ENCODE measurements around the gene TMEM184A. TPM values are rescaled to one million over a fixed set of nuclear protein-coding genes. Genes with fewer than 3 reads are reported as not detected.
"Not testable (repeated sequence)": the region's sequence is repeated elsewhere in the genome, so short reads cannot be mapped to it uniquely, and the experiment has no call there.

TMEM184A gene
- total RNA-seq, 3 donors from 2014 or later = 0.11 to 0.19 (median 0.15) TPM

DNA sequence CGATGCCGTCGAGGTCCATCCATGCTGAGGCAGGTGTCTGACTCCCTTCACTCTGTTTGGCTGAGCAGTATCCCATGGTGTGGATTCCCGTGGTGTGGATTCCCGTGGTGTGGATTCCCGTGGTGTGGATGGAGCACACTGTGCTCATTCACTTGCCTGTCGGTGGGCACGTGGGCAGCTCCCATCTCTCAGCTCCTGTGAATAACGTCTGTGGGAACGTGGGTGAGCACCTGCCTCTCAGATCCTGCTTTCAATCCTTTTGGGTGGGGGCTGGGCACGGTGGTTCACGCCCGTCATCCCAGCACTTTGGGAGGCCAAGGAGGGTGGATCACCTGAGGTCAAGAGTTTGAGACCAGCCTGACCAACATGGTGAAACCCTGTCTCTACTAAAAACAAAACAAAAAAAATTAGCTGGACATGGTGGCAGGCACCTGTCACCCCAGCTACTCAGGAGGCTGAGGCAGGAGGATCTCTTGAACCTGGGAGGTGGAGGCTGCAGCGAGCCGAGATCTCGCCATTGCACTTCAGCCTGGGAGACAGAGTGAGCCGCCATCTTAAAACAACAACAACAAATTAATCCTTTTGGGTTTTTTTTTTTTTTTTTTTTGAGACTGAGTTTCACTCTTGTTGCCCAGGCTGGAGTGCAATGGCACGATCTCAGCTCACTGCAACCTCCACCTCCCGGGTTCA, 27.4 kb upstream of the TMEM184A start:
- ATAC-seq; H3K4me1 Mint-ChIP-seq (ENCODE audit: low read depth); DNase-seq: not testable (repeated sequence)

DNA sequence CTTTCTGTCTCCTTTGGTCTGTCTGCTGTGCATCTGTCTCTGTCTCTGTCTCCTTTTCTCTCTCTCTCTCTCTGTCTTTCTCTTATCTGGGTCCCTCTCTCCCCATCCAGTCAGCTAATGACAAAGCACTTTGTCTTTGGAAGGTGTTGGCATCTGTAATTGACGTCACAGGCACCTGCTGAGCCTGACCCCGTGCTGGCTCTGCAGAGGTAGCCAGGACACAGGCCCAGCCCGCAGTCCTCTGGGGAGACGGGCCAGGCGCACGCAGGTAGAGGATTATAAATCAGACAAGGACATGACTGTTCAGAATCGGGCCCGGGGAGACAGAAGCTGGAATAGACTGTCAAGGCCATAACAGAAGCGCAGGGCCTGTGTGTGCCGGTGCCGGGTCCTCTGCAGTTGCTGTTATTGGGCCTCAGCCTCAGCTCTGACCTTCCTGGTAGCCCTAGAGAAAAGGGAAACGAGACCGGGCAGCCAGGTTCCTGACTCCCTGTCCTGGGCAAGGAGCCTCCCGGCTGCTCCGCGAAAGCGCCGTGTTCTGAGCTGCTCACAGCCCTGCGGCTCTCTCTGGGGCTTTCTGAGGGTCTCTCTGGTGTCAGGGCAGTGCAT, 24.5 kb upstream of the TMEM184A start:
- Mint-ChIP-seq H3K27me3 (ENCODE audit: low read depth) (no peaks in the 10 kb centered on the region), H3K4me3 (no peak overlapping the region)
- ATAC-seq = no peak

More for the DNA sequence above, 27.4 kb upstream of the TMEM184A start:
- not testable (repeated sequence) for H3K4me3 Mint-ChIP-seq; H3K9me3 Mint-ChIP-seq; H3K27me3 Mint-ChIP-seq (ENCODE audit: low read depth); H3K36me3 Mint-ChIP-seq (ENCODE audit: insufficient read depth)

DNA sequence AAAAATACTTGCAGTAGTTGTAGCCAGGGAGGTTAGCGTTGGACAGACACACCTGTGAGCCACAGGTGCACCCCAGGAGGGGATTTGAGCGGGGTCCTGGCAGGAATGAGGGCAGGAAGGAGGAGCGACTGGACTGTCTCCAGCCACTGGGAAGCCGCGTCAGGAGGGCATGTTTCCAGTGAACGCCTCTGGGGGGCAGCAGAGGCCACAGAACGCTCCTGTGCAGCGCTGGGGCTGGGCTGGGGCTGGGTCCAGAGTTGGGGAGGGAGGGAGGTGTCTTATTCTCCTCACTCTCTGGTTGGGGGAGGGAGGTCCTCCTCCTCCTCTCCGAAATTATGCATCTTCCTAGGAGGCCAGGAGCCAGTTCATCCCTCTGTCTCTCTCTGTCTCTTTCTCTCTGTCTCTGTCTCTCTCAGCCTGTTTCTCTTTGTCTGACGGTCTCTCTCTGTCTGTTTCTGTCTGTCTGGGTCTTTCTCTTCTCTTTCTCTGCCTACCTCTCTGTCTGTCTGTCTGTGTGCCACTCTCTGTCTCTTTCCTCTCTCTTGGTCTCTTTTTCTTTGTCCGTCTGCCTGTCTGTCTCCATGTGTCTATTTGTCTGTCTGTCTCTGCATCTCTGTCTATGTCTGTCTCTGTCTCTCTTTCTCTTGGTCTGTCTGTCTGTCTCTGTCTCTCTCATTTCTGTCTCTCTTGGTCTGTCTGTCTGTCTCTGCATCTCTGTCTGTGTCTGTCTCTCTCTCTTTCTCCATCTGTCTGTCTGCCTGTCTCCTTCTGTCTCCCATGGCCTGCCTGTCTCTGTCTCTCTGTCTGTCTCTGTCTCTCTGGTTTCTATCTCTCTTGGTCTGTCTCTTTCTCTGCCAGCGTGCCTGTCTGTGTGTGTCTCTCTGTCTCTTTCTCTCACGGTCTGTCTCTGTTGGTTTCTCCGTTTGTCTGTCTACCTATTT, 23.7 kb upstream of the TMEM184A start:
- Mint-ChIP-seq H3K4me3 (no peak overlapping the region), H3K27me3 (ENCODE audit: low read depth) (no peaks in the 10 kb centered on the region), H3K4me1 (ENCODE audit: low read depth) (peaks cover 8% of the 10 kb centered on the region), H3K9me3 (no peaks in the 10 kb centered on the region), H3K36me3 (ENCODE audit: insufficient read depth) (no peaks in the 10 kb centered on the region)
- ATAC-seq = peak; percentile 98 to 100
- peak; percentile 71 for DNase-seq

More for the DNA sequence above, 24.5 kb upstream of the TMEM184A start:
- no peaks in the 10 kb centered on the region for H3K36me3 Mint-ChIP-seq (ENCODE audit: insufficient read depth)
- DNase-seq = no peak
- H3K9me3 Mint-ChIP-seq = no peaks in the 10 kb centered on the region
- H3K4me1 Mint-ChIP-seq (ENCODE audit: low read depth) = peaks cover 8% of the 10 kb centered on the region

DNA sequence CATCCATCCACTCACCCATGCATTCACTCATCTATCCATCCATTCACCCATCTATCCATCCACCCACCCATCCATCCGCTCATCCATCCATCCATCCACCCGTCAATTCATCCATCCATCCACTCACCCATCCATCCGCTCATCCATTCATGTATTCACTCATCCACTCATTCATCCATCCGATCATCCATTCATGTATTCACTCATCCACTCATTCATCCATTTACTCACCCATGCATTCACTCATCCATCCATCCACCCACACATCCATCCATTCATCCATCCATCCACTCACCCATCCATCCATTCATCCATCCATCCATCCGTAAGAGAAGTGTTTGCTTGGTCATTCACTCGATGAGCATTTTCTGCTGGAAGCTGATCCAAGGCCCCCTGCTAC, 22.5 kb upstream of the TMEM184A start:
- H3K4me1 Mint-ChIP-seq (ENCODE audit: low read depth) = peaks cover 8% of the 10 kb centered on the region
- no peak for ATAC-seq
- no peaks in the 10 kb centered on the region for H3K27me3 Mint-ChIP-seq (ENCODE audit: low read depth)
- H3K36me3 Mint-ChIP-seq (ENCODE audit: insufficient read depth) = no peaks in the 10 kb centered on the region
- no peak for DNase-seq
- no peak overlapping the region for H3K4me3 Mint-ChIP-seq
- no peaks in the 10 kb centered on the region for H3K9me3 Mint-ChIP-seq

DNA sequence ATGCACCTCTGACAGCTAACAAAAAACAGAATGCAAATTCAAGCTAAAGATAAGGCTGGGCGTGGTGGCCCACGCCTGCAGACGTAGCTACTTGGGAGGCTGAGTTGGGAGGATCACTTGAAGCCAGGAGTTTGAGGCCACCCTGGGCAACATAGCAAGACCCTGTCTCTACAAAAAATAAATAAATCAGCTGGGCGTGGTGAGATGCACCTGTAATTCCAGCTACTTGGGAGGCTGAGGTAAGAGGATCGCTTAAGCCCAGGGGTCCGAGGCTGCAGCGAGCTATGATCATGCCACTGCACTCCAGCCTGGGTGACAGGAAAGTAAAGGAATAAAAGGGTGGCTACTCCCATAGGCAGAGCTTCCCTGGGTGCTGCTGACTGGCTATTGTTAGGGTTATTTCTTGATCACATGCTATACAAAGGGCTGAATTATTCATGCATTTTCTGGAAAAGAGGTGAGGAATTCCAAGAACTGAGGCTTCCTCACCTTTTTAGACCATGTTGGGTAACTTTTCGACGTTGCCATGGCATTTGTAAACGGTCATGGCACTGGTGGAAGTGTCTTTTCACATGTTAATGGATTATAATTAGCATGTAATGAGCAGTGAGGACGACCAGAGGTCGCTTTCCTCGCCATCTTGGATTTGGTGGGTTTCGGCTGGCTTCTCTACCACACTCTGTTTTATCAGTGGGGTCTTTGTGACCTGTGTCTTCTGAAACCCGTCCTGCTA, 20.7 kb upstream of the TMEM184A start:
- Mint-ChIP-seq H3K9me3 (no peaks in the 10 kb centered on the region), H3K27me3 (ENCODE audit: low read depth) (no peaks in the 10 kb centered on the region), H3K36me3 (ENCODE audit: insufficient read depth) (no peaks in the 10 kb centered on the region), H3K4me1 (ENCODE audit: low read depth) (peaks cover 19% of the 10 kb centered on the region), H3K4me3 (no peak overlapping the region)
- ATAC-seq = no peak
- no peak for DNase-seq

DNA sequence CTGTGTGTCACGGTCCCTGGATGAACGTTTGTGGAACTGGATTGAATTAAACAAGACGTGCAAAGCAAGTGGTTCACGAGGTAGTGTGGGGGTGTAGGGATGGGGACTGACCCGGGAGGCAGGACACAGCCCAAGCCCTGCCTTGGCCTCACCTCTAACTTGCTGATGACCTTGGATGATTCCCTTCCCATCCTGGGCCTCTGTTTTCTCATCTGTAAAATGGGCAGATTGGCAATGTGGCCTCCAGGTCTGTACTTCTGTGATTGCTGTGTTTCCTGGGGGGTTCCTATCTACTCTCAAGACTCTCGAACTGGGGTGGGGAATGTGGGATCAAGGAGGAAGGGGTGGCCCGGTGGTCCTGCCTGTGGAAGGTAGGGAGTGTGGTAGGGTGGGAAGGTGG, 19.8 kb upstream of the TMEM184A start:
- Mint-ChIP-seq H3K27me3 (ENCODE audit: low read depth) (no peaks in the 10 kb centered on the region), H3K36me3 (ENCODE audit: insufficient read depth) (no peaks in the 10 kb centered on the region), H3K4me1 (ENCODE audit: low read depth) (peaks cover 27% of the 10 kb centered on the region), H3K9me3 (no peaks in the 10 kb centered on the region), H3K4me3 (no peak overlapping the region)
- ATAC-seq (no peak), DNase-seq (no peak)

DNA sequence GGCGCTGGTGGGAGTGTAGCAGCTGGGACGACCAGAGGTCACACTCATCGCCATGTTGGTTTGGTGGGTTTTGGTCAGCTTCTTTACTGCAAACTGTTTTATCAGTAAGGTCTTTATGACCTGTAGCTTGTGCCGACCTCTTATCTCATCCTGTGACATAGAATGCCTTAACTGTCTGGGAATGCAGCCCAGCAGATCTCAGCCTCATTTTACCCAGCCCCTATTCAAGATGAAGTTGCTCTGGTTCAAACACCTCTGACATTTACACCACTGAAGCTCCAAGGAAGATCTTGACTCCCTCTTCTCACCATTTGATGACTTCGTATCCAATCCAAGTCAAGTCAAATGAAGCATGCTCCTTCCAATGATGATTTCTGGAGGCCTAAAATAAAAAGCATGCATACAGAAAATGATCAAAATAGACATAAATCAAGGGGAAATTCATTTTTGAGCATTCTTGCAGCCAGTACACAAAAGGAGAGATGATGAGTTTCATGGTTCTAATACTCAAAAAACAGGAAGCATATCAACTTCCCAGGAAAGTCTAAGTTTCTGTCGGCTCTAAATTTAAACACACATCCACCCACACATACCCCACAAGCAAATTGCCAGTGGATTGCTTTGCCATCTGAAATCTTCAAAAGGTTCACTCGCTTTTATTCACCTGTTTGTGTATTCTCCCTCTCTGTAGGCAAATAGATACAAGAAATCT, 16.3 kb upstream of the TMEM184A start:
- ATAC-seq = no peak
- Mint-ChIP-seq H3K4me3 (peak overlapping the region; percentile 16), H3K27me3 (ENCODE audit: low read depth) (no peaks in the 10 kb centered on the region)

DNA sequence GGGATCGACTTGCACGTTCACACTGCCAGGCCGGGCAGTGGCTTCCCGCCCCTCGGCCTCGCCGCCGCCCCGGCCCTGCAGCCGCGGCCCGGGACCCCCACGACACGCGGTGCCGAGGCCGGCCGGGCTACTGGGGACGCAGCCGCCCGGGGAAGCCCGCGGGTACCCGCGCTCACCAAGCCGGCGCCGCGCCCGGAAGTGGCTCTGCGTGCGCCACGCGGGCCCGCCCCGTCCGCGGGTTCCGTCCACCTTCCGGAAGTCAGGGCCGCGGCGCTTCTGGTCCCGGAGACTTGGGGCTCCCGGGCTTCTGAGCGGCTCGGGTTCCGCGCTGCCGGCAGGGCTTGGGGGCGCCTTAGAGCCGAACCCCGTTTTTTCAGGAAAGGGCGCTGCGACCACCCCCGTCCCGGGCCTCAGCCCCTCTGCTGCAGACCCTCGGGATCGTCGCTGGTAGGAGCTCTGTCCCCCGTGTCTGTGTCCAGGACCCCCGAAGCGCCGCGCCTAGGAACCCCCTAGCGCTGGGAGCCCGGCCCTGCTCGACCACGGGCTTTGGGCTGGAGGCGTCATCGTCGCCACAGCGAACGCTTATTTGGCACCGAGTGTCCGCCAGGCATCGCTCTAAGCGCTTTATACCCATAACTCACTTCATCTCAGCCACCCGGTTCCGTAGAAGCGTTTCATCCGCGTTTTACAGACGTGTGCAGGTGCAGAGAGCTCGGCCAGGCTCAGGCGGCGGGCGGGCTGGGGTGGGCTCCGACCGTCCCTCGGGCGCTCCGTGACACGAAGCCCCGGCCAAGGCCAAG, 14.0 kb upstream of the TMEM184A start, which contains the start of gene PSMG3:
Gene PSMG3 (minus strand): TSS at position 200 of the 800 bp plus-strand sequence. CDS start 693 bp downstream, outside the sequence.
- no peaks in the 10 kb centered on the region for H3K9me3 Mint-ChIP-seq
- peak within 1 kb of the TSS; percentile 90 for H3K4me3 Mint-ChIP-seq
- H3K36me3 Mint-ChIP-seq (ENCODE audit: insufficient read depth) = peaks cover 3% of the 10 kb centered on the region
- ATAC-seq (peak; percentile 95 to 97), DNase-seq (peak; percentile 78)
- H3K4me1 Mint-ChIP-seq (ENCODE audit: low read depth) = peaks cover 35% of the 10 kb centered on the region
- H3K27me3 Mint-ChIP-seq (ENCODE audit: low read depth) = no peaks in the 10 kb centered on the region

More for the DNA sequence above, 16.3 kb upstream of the TMEM184A start:
- Mint-ChIP-seq H3K4me1 (ENCODE audit: low read depth) (peaks cover 35% of the 10 kb centered on the region), H3K9me3 (no peaks in the 10 kb centered on the region), H3K36me3 (ENCODE audit: insufficient read depth) (no peaks in the 10 kb centered on the region)
- no peak for DNase-seq

DNA sequence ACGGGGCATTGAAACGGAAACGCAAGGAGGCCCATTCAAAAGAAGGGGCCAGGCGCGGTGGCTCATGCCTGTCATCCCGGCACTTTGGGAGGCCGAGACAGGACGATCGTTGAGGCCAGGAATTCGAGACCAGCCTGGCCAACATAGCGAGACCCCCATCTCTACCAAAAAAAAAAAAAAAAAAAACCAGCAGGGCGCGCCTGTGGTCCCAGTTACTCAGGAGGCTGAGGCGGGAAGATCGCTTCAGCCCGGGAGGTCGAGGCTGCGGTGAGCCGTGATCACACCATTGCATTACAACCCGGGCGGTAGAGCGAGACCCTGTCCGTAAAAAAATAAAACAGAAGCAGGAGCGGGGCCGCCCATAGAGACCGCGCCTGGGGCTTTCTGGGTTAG, 13.4 kb upstream of the TMEM184A start:
- ATAC-seq (no peak), DNase-seq (no peak)
- H3K4me1 Mint-ChIP-seq (ENCODE audit: low read depth) = peaks cover 35% of the 10 kb centered on the region
- H3K4me3 Mint-ChIP-seq = peak overlapping the region; percentile 90
- no peaks in the 10 kb centered on the region for H3K9me3 Mint-ChIP-seq
- H3K36me3 Mint-ChIP-seq (ENCODE audit: insufficient read depth) = peaks cover 3% of the 10 kb centered on the region
- no peaks in the 10 kb centered on the region for H3K27me3 Mint-ChIP-seq (ENCODE audit: low read depth)

DNA sequence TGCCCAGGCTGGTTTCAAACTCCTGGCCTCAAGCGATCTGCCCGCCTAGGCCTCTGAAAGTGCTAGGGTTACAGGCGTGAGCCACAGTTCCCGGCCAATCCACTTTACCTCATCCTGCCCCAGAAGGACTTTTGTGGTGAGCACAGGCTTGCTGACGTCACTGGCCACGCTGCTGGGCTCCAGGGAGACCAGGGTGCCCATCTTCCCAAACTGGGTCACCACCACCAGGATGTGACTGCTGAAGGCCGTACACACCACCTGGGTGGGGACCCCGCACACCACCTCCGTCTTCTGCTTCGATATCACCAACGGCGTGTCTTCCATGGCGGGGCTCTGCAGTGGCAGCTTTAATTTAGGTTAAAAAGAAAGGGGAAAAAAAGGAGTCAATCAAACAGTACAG, 13.0 kb upstream of the TMEM184A start:
- H3K9me3 Mint-ChIP-seq = no peaks in the 10 kb centered on the region
- H3K27me3 Mint-ChIP-seq (ENCODE audit: low read depth) = no peaks in the 10 kb centered on the region
- DNase-seq = no peak
- peak overlapping the region; percentile 90 for H3K4me3 Mint-ChIP-seq
- H3K4me1 Mint-ChIP-seq (ENCODE audit: low read depth) = peaks cover 35% of the 10 kb centered on the region
- ATAC-seq = no peak
- H3K36me3 Mint-ChIP-seq (ENCODE audit: insufficient read depth) = peaks cover 3% of the 10 kb centered on the region

DNA sequence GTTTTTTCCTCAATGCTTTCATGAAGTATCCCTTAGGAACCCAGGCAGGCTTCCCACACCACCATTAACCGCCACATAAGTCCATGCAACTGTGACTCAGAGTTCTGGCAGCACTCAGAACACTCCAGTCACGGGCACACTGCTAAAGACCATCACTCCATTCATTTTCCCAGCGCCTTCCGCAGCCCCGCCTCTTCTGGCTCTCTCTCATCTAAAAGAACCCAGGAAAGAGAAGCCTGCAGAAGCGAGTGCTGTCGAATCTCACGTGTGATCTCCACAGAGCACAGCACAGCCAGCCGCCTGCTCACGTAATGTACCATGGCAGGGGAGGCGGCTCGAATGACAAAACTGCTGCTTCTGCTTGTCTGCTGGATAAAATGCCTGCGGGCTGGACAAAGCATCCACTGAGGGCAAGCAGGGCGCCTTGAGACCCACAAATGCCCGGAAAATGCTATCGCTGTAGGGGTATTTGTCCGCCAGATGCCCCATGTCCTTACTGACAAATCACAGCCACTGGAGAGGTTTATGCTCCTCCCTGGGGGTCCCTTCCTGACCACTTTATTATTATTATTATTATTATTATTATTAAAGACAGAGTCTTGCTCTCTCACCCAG, 12.0 kb upstream of the TMEM184A start:
- no peak for ATAC-seq
- Mint-ChIP-seq H3K27me3 (ENCODE audit: low read depth) (no peaks in the 10 kb centered on the region), H3K9me3 (no peaks in the 10 kb centered on the region), H3K36me3 (ENCODE audit: insufficient read depth) (peaks cover 3% of the 10 kb centered on the region), H3K4me1 (ENCODE audit: low read depth) (peaks cover 35% of the 10 kb centered on the region), H3K4me3 (peak overlapping the region; percentile 90)
- DNase-seq = no peak

DNA sequence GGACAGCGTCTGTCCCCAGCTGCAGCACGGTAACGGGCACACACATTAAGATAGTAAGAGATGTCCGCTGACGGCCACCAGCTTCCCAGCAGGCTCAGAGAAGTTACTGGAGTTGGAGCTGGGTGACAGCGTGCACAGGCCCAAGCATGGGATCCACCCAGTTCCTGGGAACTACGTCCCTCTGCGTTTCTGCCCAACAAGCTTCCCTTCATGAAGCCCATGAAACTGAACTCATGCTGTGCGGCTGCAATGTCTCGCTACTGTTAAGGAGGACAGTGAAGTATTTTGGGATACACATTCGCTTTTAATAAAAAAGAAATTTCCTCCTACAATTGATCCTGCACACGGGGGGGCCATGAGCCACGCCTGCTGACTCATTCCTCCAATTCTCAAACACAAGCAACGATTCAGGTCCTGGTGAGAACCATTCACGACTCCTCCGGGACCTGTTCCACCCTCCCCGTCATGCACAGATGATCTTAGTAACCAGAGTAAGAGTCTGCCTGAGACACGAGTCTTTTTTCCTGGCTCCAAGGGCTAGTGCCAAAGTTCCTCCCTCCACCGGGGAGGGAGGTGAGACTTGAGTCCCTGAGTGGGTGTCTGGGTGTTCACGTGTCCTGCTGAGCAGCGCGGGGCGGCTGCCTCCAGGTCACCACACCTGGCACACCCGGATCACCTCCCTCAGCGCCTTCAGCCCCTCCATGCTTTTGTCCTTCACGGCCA, 11.2 kb upstream of the TMEM184A start:
- H3K27me3 Mint-ChIP-seq (ENCODE audit: low read depth) = no peaks in the 10 kb centered on the region
- no peak for DNase-seq
- H3K4me3 Mint-ChIP-seq = peak overlapping the region; percentile 6
- ATAC-seq = no peak
- peaks cover 29% of the 10 kb centered on the region for H3K4me1 Mint-ChIP-seq (ENCODE audit: low read depth)
- H3K36me3 Mint-ChIP-seq (ENCODE audit: insufficient read depth) = peaks cover 3% of the 10 kb centered on the region
- no peaks in the 10 kb centered on the region for H3K9me3 Mint-ChIP-seq

Data from activated T-cell treated with anti-CD3 and anti-CD28 coated beads, Interleukin-2, amount 50 U/mL, for 4 hours (primary cell).